Muscle layer of duodenum (tissue), 2 donors: Measurements from ENCODE around the gene ASS1.

Source experiments
- H3K27ac ChIP-seq: one replicate; pipeline ENCODE4 v1.7.0; 2013; ENCODE audit warnings: mild to moderate bottlenecking, low read length
- H3K27me3 ChIP-seq: one replicate; pipeline ENCODE4 v1.7.0; 2013; ENCODE audit warnings: low read depth, mild to moderate bottlenecking, control low read depth, low read length
- H3K36me3 ChIP-seq, 2 donors: one replicate each; pipeline ENCODE4 v1.7.0; 2013; ENCODE audit warnings: low read length in 2 of 2, control low read depth in 1 of 2, mild to moderate bottlenecking in 1 of 2; ENCODE audit not compliant: insufficient read depth in 2 of 2, control insufficient read depth in 1 of 2
- H3K4me1 ChIP-seq, 2 donors: one replicate each; pipeline ENCODE4 v1.7.0; 2013; ENCODE audit warnings: low read length in 2 of 2, mild to moderate bottlenecking in 2 of 2, control low read depth in 1 of 2, moderate library complexity in 1 of 2; ENCODE audit not compliant: insufficient read depth in 2 of 2, control insufficient read depth in 1 of 2
- H3K4me3 ChIP-seq, 2 donors: one replicate each; pipeline ENCODE4 v1.7.0; 2013; ENCODE audit warnings: low read length in 2 of 2, low read depth in 1 of 2, mild to moderate bottlenecking in 1 of 2
- H3K9me3 ChIP-seq, 2 donors: one replicate each; pipeline ENCODE4 v1.7.0; 2013; ENCODE audit warnings: low read length in 2 of 2, control low read depth in 1 of 2, mild to moderate bottlenecking in 1 of 2; ENCODE audit not compliant: control insufficient read depth in 1 of 2
- donor health status: healthy.

The ASS1 gene

DNA sequence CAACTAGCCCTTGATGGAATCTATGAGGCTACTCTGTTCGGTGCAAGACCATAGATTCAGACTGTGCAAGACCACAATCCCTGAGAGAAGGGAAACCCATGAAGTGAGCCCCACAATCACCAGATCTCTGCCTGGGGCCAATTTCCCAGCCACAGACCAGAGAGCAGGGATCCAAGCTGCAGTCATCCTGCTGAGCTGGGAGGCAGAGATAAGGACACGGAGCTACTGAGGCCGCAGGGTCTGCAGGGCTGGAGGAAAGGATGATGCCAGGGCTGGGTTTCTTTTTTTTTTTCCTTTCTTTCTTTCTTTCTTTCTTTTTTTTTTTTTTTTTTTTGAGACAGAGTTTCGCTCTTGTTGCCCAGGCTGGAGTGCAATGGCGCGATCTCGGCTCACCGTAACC, 86.9 kb downstream of the ASS1 start:
- H3K27me3 ChIP-seq: peaks cover 12% of the 10 kb centered on the region
- no peak overlapping the region for H3K27ac ChIP-seq
- peaks cover 0 to 3% of the 10 kb centered on the region in 2 donors for H3K4me1 ChIP-seq
- no peaks in the 10 kb centered on the region for H3K36me3 ChIP-seq
- H3K4me3 ChIP-seq: no peak overlapping the region
- H3K9me3 ChIP-seq: no peaks in the 10 kb centered on the region

DNA sequence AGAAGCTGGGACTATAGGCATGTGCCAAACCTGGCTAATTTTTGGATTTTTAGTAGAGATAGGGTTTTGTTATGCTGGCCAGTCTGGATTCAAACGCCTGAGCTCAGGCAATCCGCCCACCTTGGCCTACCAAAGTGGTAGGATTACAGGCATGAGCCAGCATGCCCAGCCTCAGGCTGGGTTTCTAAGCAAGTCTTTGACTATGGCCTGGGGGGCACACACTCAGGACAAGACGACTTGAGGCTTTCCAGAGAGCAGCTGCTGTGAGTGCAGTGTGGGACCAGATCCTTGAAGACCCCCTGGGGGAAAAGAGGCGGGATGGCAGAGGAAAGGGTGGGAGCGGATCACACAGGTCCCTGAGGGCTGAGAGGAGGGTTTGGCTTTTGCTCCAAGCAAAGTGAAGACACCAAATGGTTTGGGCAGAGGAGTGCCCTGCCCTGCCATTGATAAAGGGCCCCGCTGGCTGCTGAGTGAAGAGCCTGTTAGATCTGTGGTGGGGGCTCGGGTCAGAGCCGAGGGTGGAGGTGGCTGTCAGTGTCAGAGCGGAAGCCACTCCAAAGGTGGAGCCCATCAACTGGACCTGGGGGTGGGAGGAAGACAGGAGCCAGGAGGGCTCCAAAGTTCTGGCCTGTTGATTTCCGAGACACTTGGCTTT, 87.8 kb downstream of the ASS1 start:
- Histone ChIP-seq H3K27ac (no peak overlapping the region), H3K4me3 (no peak overlapping the region), H3K4me1 (peaks cover 0 to 3% of the 10 kb centered on the region in 2 donors), H3K36me3 (no peaks in the 10 kb centered on the region), H3K9me3 (no peaks in the 10 kb centered on the region), H3K27me3 (peaks cover 19% of the 10 kb centered on the region)

DNA sequence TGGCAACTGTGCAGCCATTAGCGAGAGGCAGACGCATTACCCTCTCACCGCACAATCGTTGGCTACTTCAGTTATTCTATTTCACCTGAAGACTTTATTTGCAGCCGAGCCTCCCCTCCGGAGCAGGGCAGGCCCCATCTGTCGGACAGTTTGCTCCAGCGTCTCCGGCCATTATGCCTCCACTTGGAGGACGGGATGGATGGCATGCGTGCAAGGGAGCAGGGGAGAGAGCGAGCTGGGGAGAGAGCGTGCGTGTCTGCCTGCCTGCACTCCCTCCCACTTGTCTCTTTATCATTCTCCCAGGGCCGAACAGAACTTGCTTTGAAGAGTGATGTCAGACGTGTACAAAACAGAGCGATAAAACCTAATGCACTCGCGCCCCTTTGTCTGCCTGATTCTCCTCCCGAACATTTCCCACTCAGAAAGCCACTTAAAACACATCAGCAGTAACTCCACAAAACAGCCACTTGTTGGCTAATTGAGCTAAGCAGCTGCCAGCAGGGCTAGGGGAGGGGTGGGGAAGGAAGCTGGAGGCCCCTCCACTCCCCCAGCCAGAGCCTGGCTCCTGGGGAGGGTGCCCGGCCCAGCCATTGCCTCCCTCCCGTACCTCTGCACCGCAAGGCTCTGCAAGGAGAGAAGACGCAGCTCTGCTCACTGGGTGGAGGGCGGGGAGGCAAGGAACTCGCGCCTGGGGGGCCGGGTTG, 91.2 kb downstream of the ASS1 start:
- Histone ChIP-seq H3K4me1 (peaks cover 0 to 3% of the 10 kb centered on the region in 2 donors), H3K27me3 (peaks cover 29% of the 10 kb centered on the region)

DNA sequence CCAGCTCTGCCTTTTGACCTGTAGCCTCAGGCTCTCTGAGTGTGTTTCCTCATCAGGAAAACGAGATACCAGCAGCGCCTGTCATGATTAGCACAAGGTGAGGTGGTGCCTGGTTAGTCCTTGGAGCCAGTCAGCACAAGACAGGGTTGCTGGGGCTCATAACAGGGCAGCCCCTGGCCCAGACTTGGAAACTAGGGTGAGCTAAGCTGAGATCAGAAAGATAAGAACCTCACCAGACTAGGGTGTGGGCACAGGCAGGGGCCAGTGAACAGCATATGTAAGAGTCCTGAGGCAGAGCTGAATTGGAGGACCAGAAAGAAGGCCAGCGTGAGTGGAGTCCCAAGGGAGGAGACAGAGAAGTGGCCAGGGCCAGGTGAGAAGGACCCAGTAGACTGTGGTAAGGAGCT, 91.9 kb downstream of the ASS1 start:
- Histone ChIP-seq H3K36me3 (no peaks in the 10 kb centered on the region), H3K9me3 (no peaks in the 10 kb centered on the region), H3K4me1 (peaks cover 0 to 3% of the 10 kb centered on the region in 2 donors), H3K27me3 (peaks cover 29% of the 10 kb centered on the region), H3K4me3 (no peak overlapping the region), H3K27ac (no peak overlapping the region)

More for the DNA sequence above, 91.2 kb downstream of the ASS1 start:
- peak overlapping the region; percentile 42 to 59 for H3K4me3 ChIP-seq
- H3K9me3 ChIP-seq: no peaks in the 10 kb centered on the region
- H3K27ac ChIP-seq: no peak overlapping the region
- H3K36me3 ChIP-seq: no peaks in the 10 kb centered on the region

DNA sequence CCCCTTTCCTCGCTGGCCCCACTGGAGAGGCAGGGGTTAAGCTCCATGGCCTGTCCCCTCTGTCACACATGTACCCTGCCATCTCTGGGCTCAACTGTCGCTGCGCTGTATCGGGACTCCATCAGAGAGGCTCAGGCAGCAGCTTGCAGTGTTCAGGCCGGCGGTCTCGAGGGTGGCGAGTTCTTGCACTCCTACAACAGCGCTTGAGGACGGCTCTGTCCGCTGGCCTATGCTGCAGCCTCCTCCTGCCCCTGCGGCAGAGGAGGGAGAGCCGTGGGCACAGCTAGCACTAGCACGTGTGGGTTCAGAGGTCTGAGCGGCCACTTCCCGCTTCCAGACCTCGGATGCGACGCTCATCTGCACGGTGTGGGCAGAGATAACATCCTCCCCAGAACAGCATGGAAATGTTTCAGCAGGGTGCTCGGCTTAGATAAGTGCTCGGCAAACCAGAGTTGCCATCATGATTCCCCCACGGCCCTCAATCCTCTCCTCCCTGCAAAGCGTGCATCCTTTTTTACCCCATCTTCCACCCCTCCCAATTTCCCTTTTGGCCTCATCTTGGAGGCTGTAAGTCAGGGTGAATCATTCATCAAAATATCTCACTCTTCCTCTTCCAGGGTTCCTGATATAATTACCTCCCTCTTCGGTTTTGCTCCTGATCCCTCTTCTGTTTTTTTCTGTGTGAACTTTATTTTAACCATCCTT, 92.7 kb downstream of the ASS1 start:
- no peaks in the 10 kb centered on the region for H3K9me3 ChIP-seq
- H3K4me1 ChIP-seq: peaks cover 0 to 3% of the 10 kb centered on the region in 2 donors
- no peak overlapping the region for H3K4me3 ChIP-seq
- H3K27me3 ChIP-seq: peaks cover 31% of the 10 kb centered on the region
- H3K36me3 ChIP-seq: no peaks in the 10 kb centered on the region
- H3K27ac ChIP-seq: no peak overlapping the region

DNA sequence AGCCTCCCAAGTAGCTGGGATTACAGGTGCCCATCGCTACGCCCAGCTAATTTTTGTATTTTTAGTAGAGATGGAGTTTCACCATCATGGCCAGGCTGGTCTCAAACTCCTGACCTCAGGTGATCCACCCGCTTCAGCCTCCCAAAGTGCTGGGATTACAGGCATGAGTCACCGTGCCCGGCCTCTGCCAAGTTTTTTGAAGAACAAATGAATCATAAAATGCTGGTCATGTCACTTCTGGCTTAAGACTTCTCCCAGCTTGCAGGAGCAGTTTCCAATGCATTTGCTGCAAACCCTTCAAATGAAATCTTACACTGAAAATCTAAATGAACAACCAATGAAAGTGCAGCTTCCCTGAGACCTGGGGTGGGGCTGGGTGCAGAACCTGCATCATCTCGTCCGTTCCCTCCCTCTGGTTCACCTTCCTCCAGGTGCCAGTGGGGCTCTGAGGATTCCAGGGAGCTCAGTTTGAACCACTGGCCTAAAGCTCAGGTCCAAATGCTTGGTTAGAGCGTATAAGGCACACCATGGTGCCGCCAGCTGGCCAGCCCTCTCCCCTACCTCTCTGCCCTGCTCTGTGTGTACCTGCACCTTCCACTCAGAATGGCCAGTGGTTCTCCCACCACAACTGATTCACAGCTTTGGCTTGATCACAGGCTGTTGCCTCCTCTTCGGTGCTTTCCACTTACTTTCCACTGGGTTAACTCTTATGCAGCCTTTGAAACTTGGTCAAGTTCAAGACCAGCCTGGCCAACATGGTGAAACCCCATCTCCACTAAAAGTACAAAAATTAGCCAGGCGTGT, 94.9 kb downstream of the ASS1 start:
- H3K4me3 ChIP-seq: no peak overlapping the region
- H3K27me3 ChIP-seq: peaks cover 33% of the 10 kb centered on the region
- H3K36me3 ChIP-seq: no peaks in the 10 kb centered on the region
- H3K4me1 ChIP-seq: peaks cover 0 to 3% of the 10 kb centered on the region in 2 donors
- no peaks in the 10 kb centered on the region for H3K9me3 ChIP-seq
- H3K27ac ChIP-seq: no peak overlapping the region

DNA sequence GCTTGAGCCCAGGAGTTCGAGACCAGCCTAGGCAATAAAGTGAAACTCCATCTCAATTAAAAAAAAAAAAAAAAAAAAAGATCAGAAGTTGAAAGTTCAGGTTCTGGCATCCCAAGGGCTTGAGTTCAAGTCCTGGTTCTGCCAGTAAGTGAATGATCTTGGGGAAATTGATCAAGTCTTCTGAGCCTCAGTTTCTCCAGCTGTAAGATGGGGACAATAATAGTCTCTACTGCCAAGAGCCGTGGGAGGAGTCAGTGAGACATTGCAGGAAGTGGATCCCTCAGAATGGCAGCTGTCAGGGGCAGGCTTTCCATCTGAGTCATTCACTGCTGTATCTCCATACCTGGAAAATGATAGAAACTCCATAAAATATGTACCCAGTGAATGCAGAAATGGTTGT, 96.8 kb downstream of the ASS1 start:
- H3K27me3 ChIP-seq: peaks cover 23% of the 10 kb centered on the region
- no peaks in the 10 kb centered on the region for H3K36me3 ChIP-seq
- no peak overlapping the region for H3K27ac ChIP-seq
- no peak overlapping the region for H3K4me3 ChIP-seq
- no peaks in the 10 kb centered on the region for H3K9me3 ChIP-seq
- H3K4me1 ChIP-seq: no peaks in the 10 kb centered on the region

DNA sequence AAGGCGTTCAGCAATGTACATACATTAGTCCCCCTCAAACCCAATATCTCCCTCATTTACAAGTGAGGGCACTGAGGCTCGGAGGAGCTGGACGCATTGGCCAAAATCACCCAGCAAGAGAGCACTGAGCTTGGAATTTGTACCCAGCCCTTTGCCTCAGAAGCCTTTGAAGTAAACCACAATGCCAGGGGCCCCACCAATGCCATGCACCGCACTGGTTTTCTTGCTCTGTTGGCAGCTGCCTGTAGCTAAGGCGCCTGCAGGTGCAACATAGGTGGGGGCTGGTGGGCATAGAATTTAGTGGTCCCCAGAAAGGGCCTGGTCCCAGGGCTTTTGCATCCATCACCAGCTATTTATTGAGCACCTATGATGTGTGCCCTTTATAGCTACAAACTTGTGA, 97.3 kb downstream of the ASS1 start:
- Histone ChIP-seq H3K4me1 (no peaks in the 10 kb centered on the region), H3K9me3 (no peaks in the 10 kb centered on the region), H3K27me3 (peaks cover 19% of the 10 kb centered on the region), H3K36me3 (no peaks in the 10 kb centered on the region), H3K27ac (no peak overlapping the region), H3K4me3 (no peak overlapping the region)

DNA sequence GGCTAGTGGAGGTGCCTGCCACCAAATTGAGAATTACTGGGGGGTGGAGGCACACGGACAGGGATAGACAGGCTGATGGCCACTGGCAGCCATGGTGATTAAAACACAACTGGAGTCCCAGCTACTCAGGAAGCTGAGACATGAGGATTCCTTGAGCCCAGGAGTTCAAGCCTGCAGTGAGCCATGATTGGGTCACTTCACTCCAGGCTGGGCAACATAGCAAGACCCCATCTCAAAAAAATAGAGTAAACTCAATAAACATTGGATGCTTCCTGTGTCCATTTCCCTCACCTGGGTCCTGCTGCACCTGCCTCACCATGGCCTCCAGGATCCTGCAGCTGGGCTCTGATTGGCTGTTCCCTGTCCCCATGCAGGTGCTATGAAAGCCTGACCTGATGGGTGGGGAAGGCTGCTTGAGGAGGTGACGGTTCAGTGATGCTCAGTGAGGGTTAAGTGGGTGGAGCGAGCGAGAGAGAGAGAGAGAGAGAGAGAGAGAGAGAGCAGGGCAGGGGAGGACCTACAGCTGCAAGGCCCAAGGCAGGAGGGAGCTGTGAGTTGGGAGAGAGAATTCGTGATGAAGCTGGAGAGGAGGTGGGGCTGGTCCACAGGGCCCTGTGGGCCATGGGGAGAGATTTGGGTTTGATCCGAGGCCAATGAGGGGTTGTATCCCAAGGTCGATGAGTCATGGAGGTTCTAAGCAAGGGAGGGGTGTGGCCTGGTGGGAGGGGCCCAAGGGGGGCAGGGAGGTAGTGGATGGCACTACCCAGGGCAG, 97.9 kb downstream of the ASS1 start:
- Histone ChIP-seq H3K9me3 (no peaks in the 10 kb centered on the region), H3K4me1 (no peaks in the 10 kb centered on the region), H3K36me3 (no peaks in the 10 kb centered on the region), H3K27me3 (peaks cover 13% of the 10 kb centered on the region), H3K4me3 (no peak overlapping the region), H3K27ac (no peak overlapping the region)

DNA sequence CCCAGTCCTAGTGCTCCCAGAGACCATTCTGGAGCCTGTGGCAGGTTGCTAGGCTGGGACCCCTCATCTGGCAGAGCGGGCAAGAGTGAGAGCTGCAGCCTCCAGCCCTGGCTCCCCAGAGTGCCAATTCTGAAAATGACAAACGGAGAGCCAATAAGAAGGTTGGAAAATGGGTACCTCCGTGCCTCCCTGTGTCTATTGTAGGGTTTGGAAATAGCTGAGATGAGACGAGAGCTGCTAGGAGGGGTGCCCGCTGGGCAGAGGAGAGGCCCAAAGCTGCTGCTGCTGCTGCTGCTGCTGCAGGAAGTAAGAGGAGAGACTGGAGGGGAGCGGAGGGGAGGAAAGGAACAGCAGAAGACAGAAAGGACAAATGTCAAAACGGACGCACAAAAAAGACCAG, 98.6 kb downstream of the ASS1 start:
- H3K27me3 ChIP-seq: peaks cover 11% of the 10 kb centered on the region
- H3K36me3 ChIP-seq: no peaks in the 10 kb centered on the region
- no peak overlapping the region for H3K4me3 ChIP-seq
- no peak overlapping the region for H3K27ac ChIP-seq
- no peaks in the 10 kb centered on the region for H3K4me1 ChIP-seq
- no peaks in the 10 kb centered on the region for H3K9me3 ChIP-seq
